Vagina (tissue), 2 donors: Measurements from ENCODE around the gene AADACL4.

Experiments
- CTCF ChIP-seq, 3 experiments: fragments of 450-650 bp in 2 of 3; fragments of 200-600 bp in 1 of 3; sonication (generic) in 1 of 3; IDR thresholded peaks; one replicate each; pipeline ENCODE4 v1.5.1; 2017 to 2019; ENCODE audit warnings: antibody characterized with exemption in 3 of 3, mild to moderate bottlenecking in 2 of 3, moderate library complexity in 2 of 3
- POLR2A ChIP-seq, 2 donors: fragments of 450-650 bp; IDR thresholded peaks; one replicate each; pipeline ENCODE4 v1.6.1; 2017; ENCODE audit warnings: antibody characterized with exemption in 2 of 2, mild to moderate bottlenecking in 2 of 2, moderate library complexity in 2 of 2
- POLR2AphosphoS5 ChIP-seq, 2 donors: sonication (generic); formaldehyde crosslinking; IDR thresholded peaks; one replicate each; pipeline ENCODE4 v1.9.0; 2017; ENCODE audit warnings: antibody characterized with exemption in 2 of 2, mild to moderate bottlenecking in 2 of 2, low read depth in 1 of 2; ENCODE audit not compliant: insufficient read depth in 1 of 2

- TF ChIP-seq CTCF (IDR thresholded peaks at IDR 0.05) (no peak), POLR2AphosphoS5 (IDR thresholded peaks at IDR 0.05; ENCODE audit: insufficient read depth in 1 of 2, low read depth in 1 of 2) (no peak), POLR2A (IDR thresholded peaks at IDR 0.05) (no peak)
These were observed at the start of gene AADACL4 for GRCh38 chr1:12643785-12644184.
